ENCODE measurements around the gene HRH1.

- TF ChIP-seq POLR2AphosphoS5 (IDR thresholded peaks at IDR 0.05; ENCODE audit: insufficient read depth, low read depth, low read length) (no peak), CTCF (IDR thresholded peaks at IDR 0.05; ENCODE audit: extremely low read depth in 1 of 2, insufficient read depth in 1 of 2, low read depth in 1 of 2, low read length in 2 of 2) (no peak), POLR2A (IDR thresholded peaks at IDR 0.05; ENCODE audit: low read depth, low read length) (no peak)
Observed at GRCh38 chr3:11248596-11248995, 94.3 kb downstream of the HRH1 start.
